NCI-H1105 treated with DMSO at 0.1 percent for 48 hours (cell line): ENCODE data around the gene KRTAP3-1.
A peak's percentile ranks its signal among the peaks of the same experiment; 100 is the strongest.
"Not testable (repeated sequence)": the region's sequence is repeated elsewhere in the genome, so short reads cannot be mapped to it uniquely, and the experiment has no call there.

ENCODE experiments used
- DNase-seq: peaks from one replicate; lab custom pipeline; 2025; lab: John Stamatoyannopoulos, UW

The KRTAP3-1 gene

GRCh38 chr17:41008811-41009210 lies at the start of gene KRTAP3-1:
KRTAP3-1 (minus strand) TSS chr17:41009128; CDS start chr17:41009074, 54 bp downstream.
- peak; percentile 94 for DNase-seq

GRCh38 chr17:41057547-41057946 lies 48.6 kb upstream of the KRTAP3-1 start:
- no peak for DNase-seq

GRCh38 chr17:41055130-41055529 lies 46.2 kb upstream of the KRTAP3-1 start, which contains the start of gene KRTAP2-2:
KRTAP2-2 (minus strand) TSS chr17:41055230; CDS start chr17:41055211, 19 bp downstream.
- not testable (repeated sequence) for DNase-seq

- DNase-seq = not testable (repeated sequence)
Observed at GRCh38 chr17:41054556-41054955, 45.6 kb upstream of the KRTAP3-1 start.

- no peak for DNase-seq
Observed at GRCh38 chr17:41054025-41054424, 45.1 kb upstream of the KRTAP3-1 start.

GRCh38 chr17:41052566-41052965 lies 43.6 kb upstream of the KRTAP3-1 start:
- no peak for DNase-seq

- DNase-seq = no peak
Observed at GRCh38 chr17:41049110-41049509, 40.2 kb upstream of the KRTAP3-1 start.

GRCh38 chr17:41048441-41048840 lies 39.5 kb upstream of the KRTAP3-1 start:
- DNase-seq = no peak

- not testable (repeated sequence) for DNase-seq
Observed at GRCh38 chr17:41046735-41047465, 38.0 kb upstream of the KRTAP3-1 start, which contains the start of gene KRTAP2-1. KRTAP2-1 (minus strand) TSS chr17:41047316; CDS start chr17:41047267, 49 bp downstream.

- DNase-seq = no peak
Observed at GRCh38 chr17:41042953-41043352, 34.0 kb upstream of the KRTAP3-1 start.

GRCh38 chr17:41040783-41041571 lies 32.0 kb upstream of the KRTAP3-1 start, which contains the start of gene KRTAP1-1:
KRTAP1-1 (minus strand) TSS chr17:41041450; CDS start chr17:41041397, 53 bp downstream.
- peak; percentile 64 for DNase-seq

GRCh38 chr17:41037853-41038350 lies 29.0 kb upstream of the KRTAP3-1 start:
- no peak for DNase-seq

GRCh38 chr17:41034346-41034935 lies 25.5 kb upstream of the KRTAP3-1 start, which contains the start of gene KRTAP1-3:
KRTAP1-3 (minus strand) TSS chr17:41034874; CDS start chr17:41034821, 53 bp downstream.
- DNase-seq = peak; percentile 77

GRCh38 chr17:41029633-41030245 lies 20.8 kb upstream of the KRTAP3-1 start, which contains the start of gene KRTAP1-4:
KRTAP1-4 (minus strand) TSS chr17:41030195; CDS start chr17:41030078, 117 bp downstream.
- DNase-seq = no peak

GRCh38 chr17:41026715-41027471 lies 18.0 kb upstream of the KRTAP3-1 start, which contains the start of gene KRTAP1-5:
KRTAP1-5 (minus strand) TSS chr17:41027208; CDS start chr17:41027155, 53 bp downstream.
- DNase-seq = no peak

- no peak for DNase-seq
Observed at GRCh38 chr17:41024697-41025096, 15.8 kb upstream of the KRTAP3-1 start.

GRCh38 chr17:41020336-41020735 lies 11.4 kb upstream of the KRTAP3-1 start:
- no peak for DNase-seq

- DNase-seq = no peak
Observed at GRCh38 chr17:41019415-41019814, 10.5 kb upstream of the KRTAP3-1 start.

GRCh38 chr17:41018541-41018940 lies 9.6 kb upstream of the KRTAP3-1 start:
- DNase-seq = no peak

- no peak for DNase-seq
Observed at GRCh38 chr17:41016578-41017215, 7.8 kb upstream of the KRTAP3-1 start.
